Sigmoid colon (tissue), 3 donors: Measurements from ENCODE around the gene PROC.

Experiments used
- POLR2A ChIP-seq, 2 donors: fragments of 450-650 bp; IDR thresholded peaks; one replicate each; pipeline ENCODE4 v1.6.1; 2016; ENCODE audit warnings: antibody characterized with exemption in 2 of 2, mild to moderate bottlenecking in 2 of 2, moderate library complexity in 2 of 2
- TF ChIP-seq, protein P1 (sequence below), 4 experiments: fragments of 450-650 bp in 3 of 4; fragments of 200-600 bp in 1 of 4; IDR thresholded peaks; one replicate each; pipeline ENCODE4 v1.5.1; 2016 to 2019; ENCODE audit warnings: antibody characterized with exemption in 4 of 4, mild to moderate bottlenecking in 3 of 4, moderate library complexity in 2 of 4

DNA sequence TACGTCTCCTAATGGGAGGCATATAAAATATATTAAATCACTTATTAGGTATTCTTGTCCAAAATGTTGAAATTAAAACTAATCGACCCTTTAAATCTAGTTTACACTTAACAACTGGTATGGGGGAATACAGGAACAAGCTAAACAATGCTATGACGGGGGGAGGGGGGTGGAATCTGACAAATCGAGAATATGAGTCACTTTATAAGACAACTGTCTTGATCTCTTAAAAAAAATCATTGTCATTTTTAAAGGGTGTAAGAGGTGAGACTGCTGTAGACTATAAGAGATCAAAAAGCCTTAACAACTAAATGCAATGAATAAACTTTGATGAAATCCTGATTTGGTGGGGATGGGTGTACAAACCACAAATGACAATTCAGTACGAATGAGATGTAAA is 36.5 kb upstream of the PROC start:
- TF ChIP-seq, protein P1, sequence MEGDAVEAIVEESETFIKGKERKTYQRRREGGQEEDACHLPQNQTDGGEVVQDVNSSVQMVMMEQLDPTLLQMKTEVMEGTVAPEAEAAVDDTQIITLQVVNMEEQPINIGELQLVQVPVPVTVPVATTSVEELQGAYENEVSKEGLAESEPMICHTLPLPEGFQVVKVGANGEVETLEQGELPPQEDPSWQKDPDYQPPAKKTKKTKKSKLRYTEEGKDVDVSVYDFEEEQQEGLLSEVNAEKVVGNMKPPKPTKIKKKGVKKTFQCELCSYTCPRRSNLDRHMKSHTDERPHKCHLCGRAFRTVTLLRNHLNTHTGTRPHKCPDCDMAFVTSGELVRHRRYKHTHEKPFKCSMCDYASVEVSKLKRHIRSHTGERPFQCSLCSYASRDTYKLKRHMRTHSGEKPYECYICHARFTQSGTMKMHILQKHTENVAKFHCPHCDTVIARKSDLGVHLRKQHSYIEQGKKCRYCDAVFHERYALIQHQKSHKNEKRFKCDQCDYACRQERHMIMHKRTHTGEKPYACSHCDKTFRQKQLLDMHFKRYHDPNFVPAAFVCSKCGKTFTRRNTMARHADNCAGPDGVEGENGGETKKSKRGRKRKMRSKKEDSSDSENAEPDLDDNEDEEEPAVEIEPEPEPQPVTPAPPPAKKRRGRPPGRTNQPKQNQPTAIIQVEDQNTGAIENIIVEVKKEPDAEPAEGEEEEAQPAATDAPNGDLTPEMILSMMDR (IDR thresholded peaks at IDR 0.05) = no peak
- no peak for TF ChIP-seq POLR2A (IDR thresholded peaks at IDR 0.05)
